Stimulated activated CD4-positive, alpha-beta T cell treated with anti-CD3 and anti-CD28 coated beads, Interleukin-4, amount 100 ng/mL, for 24 hours (primary cell): ENCODE data around the gene RNFT1.
"Not testable (repeated sequence)": the region's sequence is repeated elsewhere in the genome, so short reads cannot be mapped to it uniquely, and the experiment has no call there.

ENCODE experiments used
- DNase-seq: peaks from one replicate; pipeline ENCODE4 v3.0.0-alpha.2; 2020

Gene RNFT1, protein sequence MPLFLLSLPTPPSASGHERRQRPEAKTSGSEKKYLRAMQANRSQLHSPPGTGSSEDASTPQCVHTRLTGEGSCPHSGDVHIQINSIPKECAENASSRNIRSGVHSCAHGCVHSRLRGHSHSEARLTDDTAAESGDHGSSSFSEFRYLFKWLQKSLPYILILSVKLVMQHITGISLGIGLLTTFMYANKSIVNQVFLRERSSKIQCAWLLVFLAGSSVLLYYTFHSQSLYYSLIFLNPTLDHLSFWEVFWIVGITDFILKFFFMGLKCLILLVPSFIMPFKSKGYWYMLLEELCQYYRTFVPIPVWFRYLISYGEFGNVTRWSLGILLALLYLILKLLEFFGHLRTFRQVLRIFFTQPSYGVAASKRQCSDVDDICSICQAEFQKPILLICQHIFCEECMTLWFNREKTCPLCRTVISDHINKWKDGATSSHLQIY

DNA sequence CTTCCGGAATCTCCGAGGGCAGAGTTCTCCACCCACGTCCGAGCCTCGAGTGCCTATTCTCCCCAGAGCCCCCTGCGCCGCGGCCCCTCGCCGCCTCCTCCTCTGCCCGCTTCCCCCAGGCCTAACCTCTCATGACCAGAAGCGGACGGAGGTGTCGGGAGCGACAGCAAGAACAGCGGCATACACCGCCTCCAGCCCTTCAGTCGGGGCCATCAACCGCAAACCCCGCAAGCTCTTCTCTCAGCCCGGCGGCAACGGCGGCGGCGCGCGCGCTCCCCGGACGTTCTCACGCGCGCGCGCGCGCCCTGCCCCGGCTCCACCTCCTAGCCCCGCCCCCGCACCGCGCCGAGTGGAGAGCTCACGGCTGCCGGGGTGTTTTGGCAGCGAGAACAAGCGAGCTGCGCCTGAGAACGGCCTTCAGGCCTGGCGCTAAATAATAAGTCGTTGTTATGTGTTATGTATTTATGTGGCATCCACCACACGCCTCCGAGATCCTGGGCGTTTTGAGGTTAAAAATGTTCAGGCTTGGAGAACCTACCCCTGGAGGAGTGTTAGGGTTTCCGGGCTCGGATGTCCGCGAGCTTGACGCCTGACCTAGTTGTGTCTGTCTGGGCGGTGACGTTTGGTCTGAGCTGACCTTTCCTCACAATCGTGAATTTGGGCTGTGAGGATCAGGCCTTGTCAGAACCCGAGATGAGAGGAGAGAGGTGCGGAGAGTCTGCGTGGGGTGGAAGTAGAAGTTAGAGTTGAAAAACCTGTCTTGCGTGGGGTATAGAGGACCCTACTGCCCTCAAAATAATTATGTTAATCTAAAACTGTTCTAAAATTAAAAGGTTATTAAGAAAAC is at the start of gene RNFT1:
Gene RNFT1 (minus strand): TSS at position 259 of the 847 bp plus-strand sequence. CDS start 77 bp downstream, at position 182.
- DNase-seq, result peak; percentile 94

DNA sequence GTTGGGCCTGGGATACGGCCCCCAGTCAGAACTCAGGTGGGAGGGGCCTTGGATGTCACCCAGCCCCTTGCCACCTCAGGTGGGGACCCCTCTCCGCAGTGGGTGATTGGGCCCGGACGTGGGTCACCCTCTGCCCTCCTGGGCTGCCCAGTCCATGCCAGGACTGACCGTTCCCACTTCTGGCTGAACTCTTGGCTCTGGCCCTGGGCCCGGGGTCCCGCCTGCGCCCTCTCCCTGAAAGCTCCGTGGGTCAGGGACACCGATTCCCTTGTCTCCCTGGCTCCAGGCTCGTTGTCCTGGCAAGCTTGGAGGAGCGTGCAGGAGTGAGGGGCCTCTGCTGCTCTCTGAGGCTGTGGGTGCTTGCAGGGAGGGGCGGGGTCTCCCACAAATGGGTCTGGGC is 44.8 kb upstream of the RNFT1 start:
- not testable (repeated sequence) for DNase-seq

DNA sequence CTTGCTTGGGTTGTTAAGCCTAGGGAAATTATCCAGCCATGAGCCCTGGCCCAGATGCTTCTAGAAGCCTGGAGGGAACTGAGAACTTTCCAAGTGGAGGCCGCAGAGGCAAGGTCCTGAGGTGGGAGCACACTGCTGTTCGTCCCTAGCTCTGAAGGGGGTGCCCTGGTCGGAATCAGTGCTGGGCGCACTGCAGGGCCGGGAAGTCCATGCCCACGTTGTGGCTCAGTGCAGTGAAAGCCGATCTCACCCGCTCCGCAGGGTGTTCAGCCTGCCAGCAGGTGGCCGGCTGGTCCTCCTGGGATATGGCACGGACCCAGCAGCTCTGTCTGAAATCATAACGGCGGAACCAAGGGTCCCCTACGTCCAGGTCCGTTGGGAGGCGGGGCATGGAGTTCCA is 43.8 kb upstream of the RNFT1 start:
- not testable (repeated sequence) for DNase-seq

DNA sequence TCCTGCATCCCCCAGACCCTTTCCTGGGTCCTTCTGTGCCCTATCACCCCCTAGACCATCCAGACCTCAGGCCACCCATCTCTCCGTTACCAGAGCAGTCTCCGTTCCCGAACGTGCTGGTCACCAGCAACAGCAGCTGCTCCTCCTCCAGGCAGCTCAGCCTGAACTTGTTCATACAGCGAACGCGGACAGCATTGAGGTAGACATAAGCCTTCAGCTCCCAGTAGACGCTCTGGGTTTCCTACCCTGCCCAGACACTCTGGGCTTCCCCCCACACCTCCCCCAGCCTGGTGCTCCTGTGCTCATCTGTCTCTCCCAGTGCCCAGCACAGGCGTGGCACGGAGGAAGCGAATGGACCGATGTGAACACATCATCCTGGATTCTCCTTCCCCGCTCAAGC is 41.6 kb upstream of the RNFT1 start:
- DNase-seq, result no peak

DNA sequence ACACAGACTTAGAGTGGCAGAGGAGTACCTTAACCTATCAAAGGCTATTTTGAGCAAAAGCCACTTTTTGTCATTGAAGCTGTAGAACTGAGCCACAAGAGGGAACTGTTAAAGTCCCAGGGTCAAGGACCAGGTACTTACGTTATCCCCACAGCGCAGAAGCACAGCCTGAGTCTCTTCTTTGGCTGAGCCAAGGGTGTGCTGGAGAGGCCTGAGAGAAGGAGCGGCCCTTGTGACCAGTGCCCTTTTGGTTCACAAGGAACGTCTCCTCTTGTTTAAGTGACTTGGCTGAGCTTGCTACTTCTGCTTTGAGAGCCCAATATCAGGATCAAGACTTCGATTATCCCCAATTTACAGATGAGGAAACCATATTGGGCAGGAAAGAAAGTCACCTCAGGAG is 40.0 kb upstream of the RNFT1 start:
- not testable (repeated sequence) for DNase-seq

DNA sequence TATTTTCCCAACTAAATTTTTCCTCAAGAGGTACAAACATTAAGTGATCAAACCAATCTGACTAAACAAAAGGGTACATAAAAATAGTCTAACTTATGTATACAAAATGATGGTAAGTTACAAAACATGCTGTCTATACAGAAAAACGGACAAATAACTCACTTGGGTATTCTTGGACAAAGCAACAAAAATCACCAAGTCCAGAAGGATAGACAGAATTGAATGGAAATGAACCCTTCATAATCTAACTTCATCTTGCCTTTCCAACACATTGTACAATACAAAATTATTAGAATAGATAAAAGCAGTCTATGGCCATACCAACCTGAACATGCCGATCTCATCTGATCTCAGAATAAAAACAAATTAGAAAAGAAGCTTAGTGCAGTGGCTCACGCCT is 37.9 kb upstream of the RNFT1 start:
- not testable (repeated sequence) for DNase-seq

DNA sequence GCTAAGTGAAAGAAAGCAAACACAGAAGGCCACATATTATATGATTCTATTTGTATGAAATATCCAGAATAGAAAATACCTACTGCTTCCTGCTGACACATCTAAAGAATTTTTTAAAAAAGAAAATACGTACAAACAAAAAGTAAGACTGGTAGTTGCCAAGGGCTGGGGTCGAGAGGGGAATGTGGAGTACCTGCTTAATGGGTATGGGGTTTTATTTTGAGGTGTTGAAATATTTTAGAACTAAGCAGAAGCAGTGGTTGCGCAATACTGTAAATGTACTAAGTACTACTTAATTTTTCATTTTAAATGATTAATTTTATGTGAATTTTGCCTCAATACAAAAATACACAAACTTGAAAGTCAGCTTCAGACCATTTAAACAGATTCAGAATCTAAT is 32.1 kb upstream of the RNFT1 start:
- DNase-seq, result not testable (repeated sequence)

DNA sequence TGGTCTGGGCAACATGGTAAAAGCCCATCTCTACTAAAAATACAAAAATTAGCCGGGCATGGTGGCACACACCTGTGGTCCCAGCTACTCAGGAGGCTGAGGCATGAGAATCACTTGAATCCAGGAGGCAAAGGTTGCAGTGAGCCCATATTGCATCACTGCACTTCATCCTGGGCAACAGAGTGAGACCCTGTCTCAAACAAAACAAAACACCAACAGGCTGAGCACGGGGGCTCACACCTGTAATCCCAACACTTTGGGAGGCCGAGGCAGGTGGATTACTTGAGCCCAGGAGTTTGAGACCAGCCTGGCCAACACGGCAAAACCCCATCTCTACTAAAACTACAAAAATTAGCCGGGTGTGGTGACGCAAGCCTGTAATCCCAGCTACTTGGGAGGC is 10.6 kb upstream of the RNFT1 start:
- DNase-seq, result not testable (repeated sequence)

DNA sequence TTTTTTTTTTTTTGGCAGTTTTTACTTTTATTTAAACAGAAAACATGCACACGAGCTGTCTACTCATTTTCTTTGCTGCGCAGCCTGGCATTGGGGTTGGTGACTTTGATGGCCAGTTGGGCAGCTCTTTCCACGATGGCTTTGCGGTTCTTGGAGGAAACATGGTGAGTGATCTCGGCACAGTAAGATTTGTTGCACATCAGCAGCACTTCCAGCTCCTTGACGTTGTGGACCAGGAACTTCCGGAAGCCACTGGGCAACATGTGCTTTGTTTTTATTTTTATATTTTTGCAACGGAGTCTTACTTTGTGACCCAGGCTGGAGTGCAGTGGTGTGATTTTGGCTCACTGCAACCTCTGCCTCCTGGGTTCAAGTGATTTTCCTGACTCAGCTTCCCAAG is 8.9 kb upstream of the RNFT1 start:
- DNase-seq, result not testable (repeated sequence)

DNA sequence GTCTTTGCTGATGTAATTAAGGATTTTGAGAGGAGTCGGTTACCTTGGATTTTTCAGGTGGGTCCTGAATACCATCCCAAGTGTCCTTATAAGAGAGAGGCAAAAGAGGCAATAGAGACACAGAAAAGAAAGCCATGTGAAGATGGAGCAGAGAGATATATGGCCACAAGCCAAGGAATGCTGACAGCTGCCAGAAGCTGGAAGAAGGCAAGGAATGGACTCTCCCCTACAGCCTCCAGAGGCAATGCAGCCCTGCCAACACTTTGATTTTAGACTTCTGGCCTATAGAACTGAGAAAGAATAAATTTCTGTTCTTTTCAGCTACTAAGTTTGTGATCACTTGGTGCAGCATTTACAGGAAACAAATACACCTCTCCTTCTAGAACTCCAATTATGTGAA is 8.2 kb upstream of the RNFT1 start:
- DNase-seq, result no peak

DNA sequence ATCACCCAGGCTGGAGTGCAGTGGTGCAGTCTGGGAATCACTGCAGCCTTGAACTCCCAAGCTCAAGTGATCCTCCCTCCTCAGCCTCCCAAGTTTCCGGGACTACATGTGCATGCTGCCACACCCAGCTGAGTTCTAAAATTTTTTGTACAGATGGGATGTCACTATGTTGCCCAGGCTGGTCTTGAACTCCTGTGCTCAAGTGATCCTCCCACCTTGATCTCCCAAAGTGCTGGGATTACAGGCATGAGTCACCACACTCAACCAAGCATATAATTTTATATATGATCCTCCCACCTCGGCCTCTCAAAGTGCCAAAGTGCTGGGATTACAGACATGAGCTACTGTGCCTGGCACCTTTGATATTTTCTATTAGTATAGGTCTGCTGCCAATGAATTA is 7.2 kb upstream of the RNFT1 start:
- DNase-seq, result not testable (repeated sequence)

DNA sequence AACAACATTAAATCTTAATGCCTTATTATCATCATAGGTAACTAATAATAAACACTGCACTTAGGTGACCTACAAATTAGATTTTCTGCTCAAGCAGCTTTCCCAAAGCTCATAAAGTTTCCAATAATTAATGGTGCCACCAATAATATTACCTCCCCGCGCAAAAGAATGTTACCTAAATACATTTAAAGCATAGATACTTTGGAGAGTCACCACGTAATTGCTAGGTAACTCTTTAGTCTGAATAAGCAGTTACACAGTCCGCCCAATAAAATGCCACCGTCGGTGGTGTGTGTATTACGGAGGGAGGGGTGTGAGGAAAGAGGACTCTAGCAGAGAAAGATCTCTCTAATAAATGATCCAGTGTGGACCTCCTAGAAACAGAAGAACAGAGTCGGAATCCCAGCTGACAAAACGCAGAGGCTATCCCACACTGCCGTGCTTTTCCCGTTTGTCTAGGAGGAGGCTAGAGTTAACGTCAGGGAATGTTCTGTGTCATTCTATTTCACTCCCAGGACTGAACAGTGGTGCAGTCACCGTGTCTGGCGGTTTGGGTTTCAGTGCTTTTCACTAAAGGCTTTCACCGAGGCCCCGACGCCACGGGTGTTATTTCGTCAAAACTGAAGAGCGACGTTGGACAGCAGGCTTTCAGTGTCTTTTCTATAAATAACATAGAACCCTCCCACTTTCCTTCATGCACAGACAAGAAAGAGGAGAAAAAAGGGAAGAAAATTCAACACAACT is 630 bp downstream of the RNFT1 start:
- DNase-seq, result peak; percentile 66

DNA sequence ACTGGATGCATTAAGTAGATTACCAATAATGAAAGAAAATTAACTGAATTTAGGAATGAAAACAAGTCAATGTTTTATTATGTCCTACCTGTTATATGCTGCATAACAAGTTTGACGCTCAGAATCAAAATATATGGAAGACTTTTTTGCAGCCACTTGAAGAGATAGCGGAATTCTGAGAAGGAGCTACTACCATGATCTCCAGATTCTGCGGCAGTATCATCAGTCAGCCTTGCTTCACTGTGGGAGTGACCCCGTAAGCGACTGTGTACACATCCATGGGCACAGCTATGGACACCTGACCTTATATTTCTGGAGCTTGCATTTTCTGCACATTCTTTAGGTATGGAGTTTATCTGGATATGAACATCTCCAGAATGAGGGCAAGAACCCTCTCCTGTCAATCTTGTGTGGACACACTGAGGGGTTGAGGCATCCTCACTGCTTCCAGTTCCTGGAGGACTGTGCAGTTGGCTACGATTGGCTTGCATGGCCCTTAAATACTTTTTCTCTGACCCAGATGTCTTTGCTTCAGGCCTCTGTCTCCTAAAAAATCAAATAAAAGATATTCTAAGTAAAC is 1.7 kb downstream of the RNFT1 start:
- no peak for DNase-seq

DNA sequence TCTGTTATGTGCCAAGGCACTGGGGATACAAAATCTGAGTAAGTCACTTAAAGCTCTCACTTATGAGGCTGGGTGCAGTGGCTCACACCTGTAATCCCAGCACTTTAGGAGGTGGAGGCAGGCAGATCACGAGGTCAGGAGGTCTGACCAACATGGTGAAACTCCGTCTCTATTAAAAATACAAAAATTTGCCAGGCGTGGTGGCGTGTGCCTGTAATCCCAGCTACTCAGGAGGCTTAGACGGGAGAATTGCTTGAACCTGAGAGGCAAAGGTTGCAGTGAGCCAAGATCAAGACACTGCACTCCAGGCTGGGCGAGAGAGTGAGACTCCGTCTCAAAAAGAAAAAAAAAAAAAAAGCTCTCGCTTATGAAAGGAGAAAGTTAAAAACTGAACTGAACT is 5.0 kb downstream of the RNFT1 start:
- not testable (repeated sequence) for DNase-seq

DNA sequence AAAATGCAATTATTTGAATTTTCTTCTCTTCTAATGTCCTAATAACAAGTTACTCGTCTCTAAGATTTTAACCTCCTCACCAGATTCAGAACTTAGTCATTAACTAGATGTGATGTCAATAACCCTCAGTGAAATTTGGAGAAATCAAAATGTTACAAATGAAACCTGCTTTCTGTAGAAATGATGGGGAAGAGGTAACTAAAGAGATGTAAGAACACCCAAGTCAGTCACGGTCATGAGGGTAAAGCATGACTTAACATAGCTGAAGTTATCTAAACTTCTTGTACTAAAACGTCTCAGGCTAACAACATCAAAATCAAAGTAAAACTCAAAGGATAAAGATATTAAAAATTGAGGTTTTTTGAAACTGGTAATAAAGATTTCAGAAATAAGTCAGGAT is 9.7 kb downstream of the RNFT1 start:
- no peak for DNase-seq

DNA sequence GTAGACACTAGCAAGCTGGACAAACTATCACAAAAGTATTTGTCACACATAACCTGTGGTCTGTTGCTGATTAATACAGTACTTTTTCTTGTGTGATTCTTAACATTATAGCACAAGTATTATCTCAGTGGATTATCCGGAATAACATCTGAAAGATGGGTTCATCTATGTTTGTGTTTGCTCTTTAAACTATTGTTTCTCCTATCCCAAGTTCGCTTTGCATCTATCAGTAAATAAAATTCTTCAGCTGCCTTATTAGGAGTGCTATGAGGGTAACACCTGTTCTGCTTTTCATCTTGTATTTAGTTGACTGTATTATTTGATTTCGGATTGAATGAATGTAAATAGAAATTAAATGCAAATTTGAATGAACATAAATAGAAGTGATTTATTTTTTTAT is 14.5 kb downstream of the RNFT1 start:
- DNase-seq, result no peak

DNA sequence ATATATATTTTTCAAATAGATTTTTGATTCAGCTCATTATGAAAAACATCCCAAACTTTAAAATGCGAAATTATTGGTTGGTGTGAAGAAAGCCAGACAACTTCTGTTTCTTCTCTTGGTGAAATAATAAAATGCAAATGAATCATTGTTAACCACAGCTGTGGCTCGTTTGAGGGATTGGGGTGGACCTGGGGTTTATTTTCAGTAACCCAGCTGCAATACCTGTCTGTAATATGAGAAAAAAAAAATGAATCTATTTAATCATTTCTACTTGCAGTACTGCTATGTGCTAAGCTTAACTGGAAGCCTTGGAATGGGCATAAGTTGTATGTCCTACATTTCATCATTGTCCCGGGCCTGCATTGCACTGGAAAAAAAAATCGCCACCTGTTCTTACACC is 17.2 kb downstream of the RNFT1 start:
- not testable (repeated sequence) for DNase-seq

DNA sequence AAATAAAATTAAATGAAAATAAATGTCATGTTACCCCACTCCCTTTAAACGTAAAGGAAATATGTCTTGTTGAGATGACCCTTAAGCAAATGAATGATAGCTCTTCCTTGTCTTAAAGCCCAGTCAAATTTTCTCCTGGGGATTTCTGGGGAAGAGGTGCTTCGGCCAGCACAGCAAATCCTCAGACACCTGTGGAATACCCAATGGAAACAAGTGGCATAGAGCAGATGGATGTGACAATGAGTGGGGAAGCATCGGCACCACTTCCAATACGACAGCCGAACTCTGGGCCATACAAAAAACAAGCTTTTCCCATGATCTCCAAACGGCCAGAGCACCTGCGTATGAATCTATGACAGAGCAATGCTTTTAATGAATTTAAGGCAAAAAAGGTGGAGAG is 18.1 kb downstream of the RNFT1 start:
- DNase-seq, result not testable (repeated sequence)

DNA sequence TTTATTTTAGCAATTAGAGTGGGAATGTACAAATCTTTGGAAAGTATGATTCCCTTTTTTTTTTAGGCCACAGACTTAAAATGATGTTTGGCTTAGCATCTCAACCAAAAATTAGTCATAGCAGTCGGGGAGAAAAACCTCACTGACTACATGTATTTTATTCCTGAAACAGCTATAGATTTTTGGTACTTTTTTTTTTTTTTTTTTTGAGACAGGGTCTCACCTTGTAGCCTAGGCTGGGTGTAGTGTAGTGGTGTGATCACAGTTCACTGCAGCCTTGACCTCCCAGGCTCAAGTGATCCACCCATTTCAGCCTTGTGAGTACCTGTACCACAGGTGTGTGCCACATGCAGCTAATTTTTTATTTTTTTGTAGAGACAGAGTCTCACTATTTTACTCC is 23.4 kb downstream of the RNFT1 start:
- DNase-seq, result peak; percentile 17

DNA sequence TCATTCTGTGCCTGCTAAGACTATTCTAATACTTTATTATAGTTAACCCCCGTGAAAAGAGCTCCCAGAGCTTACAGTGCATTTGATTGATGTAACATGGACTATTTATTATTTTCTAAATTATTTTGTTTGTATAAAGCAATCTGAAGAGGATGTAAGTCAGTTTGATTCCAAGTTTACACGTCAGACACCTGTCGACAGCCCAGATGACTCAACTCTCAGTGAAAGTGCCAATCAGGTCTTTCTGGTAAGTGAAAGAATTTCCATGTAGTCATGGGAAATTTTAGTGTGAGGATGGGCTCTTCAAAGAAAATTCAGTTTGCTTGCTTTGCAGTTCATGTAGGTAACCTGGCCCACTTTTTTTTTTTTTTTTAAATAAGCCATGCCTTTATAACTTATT is 23.8 kb downstream of the RNFT1 start:
- peak; percentile 54 for DNase-seq

DNA sequence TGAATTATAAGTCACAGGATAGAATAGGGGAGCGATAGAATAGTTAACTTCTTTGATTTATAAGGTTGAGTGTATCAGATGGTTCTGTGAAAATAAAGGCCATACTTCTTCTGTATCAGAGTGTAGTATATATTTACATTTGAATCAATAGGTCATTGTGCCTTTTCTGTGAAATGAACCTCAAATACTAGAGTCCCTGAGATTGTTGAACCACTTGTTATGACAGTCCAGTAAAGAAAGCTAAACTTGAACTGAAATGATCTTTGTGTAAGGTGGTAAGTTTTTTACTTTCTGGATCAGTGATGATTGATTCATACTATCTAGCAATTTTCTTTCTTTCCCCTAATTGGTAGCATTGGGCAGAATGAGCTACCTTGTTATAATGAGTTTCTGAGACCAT is 31.2 kb downstream of the RNFT1 start:
- DNase-seq, result not testable (repeated sequence)

DNA sequence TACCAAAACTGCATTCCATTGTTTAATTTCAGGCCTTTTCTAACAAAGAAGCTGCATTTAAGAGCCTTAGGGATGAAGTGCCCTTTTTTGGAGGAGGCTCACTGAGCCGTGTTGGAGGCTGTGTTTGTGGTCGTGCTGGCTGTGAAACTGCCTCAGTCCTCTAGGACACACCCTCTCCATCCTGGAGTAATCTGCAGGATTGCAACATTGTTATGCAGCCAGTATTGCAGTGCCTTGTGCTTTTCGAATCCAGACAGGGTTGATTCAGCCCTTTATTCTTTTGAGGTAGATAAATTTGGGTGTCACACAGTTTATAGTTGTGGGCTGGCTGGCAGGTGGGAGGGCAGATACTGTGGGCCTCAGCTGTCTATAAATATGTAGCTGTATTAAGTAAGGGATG is 33.8 kb downstream of the RNFT1 start:
- not testable (repeated sequence) for DNase-seq

DNA sequence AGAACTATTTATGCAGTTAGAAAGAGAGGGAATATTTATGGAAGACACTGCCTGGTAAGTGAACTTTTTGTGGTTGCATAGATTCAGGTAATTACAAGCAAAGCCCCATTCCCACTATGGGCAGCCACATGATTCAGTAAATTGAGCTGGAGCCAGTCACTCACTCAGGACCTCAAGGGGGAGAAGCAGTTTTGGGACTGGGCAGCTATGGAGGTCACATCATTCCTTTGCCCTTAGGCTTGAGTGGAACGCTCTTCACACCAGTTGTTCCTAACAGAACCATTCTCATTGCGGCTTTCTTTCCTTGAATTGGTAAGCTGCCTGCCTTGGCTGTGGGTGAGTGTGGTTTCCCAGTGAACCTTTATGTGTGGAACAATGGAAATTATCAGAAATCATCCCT is 34.4 kb downstream of the RNFT1 start:
- not testable (repeated sequence) for DNase-seq
